ENCODE results near the gene LCN15.
"Not testable (repeated sequence)": the region's sequence is repeated elsewhere in the genome, so short reads cannot be mapped to it uniquely, and the experiment has no call there.

The LCN15 gene

GRCh38 chr9:136805207-136805740 is 41.0 kb upstream of the LCN15 start:
- H3F3A ChIP-seq (ENCODE audit: insufficient read depth) = no peaks in the 10 kb centered on the region

GRCh38 chr9:136804509-136805206 is 40.3 kb upstream of the LCN15 start:
- Histone ChIP-seq H3K36me3 (ENCODE audit: low read length) (peaks cover 3% of the 10 kb centered on the region), H3K9me3 (ENCODE audit: insufficient read depth, low read length) (no peaks in the 10 kb centered on the region), H2AFZ (ENCODE audit: low read depth, low read length, severe bottlenecking) (no peak overlapping the region), H3K4me2 (ENCODE audit: low read depth, low read length, poor library complexity, severe bottlenecking) (no peak overlapping the region), H3K9me2 (replicated peaks; ENCODE audit: insufficient read depth, low read length) (no peaks in the 10 kb centered on the region), H3K4me3 (ENCODE audit: insufficient read depth, low read length, poor library complexity, severe bottlenecking) (no peak overlapping the region), H3K79me2 (ENCODE audit: insufficient read depth, low read length) (peaks cover 23% of the 10 kb centered on the region), H3K27ac (ENCODE audit: low read depth, low read length) (no peak overlapping the region), H4K20me1 (ENCODE audit: low read depth, low read length) (peaks cover 1% of the 10 kb centered on the region; the same call in 1 of the 2 replicates), H3F3A (ENCODE audit: insufficient read depth) (no peaks in the 10 kb centered on the region), H3K27me3 (ENCODE audit: low read length) (no peaks in the 10 kb centered on the region), H3K9ac (ENCODE audit: low read length) (no peak overlapping the region)
- TF ChIP-seq CTCF (IDR thresholded peaks at IDR 0.05; ENCODE audit: insufficient read depth, low read length, poor library complexity, severe bottlenecking) (no peak), EZH2phosphoT487 (conservative IDR thresholded peaks at IDR 0.05; ENCODE audit: low read length) (no peak)

More at GRCh38 chr9:136805207-136805740, 41.0 kb upstream of the LCN15 start:
- no peak overlapping the region for H2AFZ ChIP-seq (ENCODE audit: low read depth, low read length, severe bottlenecking)
- no peaks in the 10 kb centered on the region for H3K9me3 ChIP-seq (ENCODE audit: insufficient read depth, low read length)
- H3K27ac ChIP-seq (ENCODE audit: low read depth, low read length) = no peak overlapping the region
- H3K9ac ChIP-seq (ENCODE audit: low read length) = no peak overlapping the region
- no peaks in the 10 kb centered on the region for H3K27me3 ChIP-seq (ENCODE audit: low read length)
- no peak overlapping the region for H3K4me2 ChIP-seq (ENCODE audit: low read depth, low read length, poor library complexity, severe bottlenecking)
- peaks cover 29% of the 10 kb centered on the region for H3K79me2 ChIP-seq (ENCODE audit: insufficient read depth, low read length)
- TF ChIP-seq EZH2phosphoT487 (conservative IDR thresholded peaks at IDR 0.05; ENCODE audit: low read length) (no peak), CTCF (IDR thresholded peaks at IDR 0.05; ENCODE audit: insufficient read depth, low read length, poor library complexity, severe bottlenecking) (no peak)
- no peak overlapping the region for H3K4me3 ChIP-seq (ENCODE audit: insufficient read depth, low read length, poor library complexity, severe bottlenecking)
- H3K9me2 ChIP-seq (replicated peaks; ENCODE audit: insufficient read depth, low read length) = no peaks in the 10 kb centered on the region
- H4K20me1 ChIP-seq (ENCODE audit: low read depth, low read length) = peaks cover 3% of the 10 kb centered on the region; the same call in 1 of the 2 replicates
- peaks cover 9% of the 10 kb centered on the region for H3K36me3 ChIP-seq (ENCODE audit: low read length)

- no peaks in the 10 kb centered on the region for H4K20me1 ChIP-seq (ENCODE audit: low read depth, low read length)
- H3K9me2 ChIP-seq (replicated peaks; ENCODE audit: insufficient read depth, low read length) = no peaks in the 10 kb centered on the region
- TF ChIP-seq EZH2phosphoT487 (conservative IDR thresholded peaks at IDR 0.05; ENCODE audit: low read length) (no peak), CTCF (IDR thresholded peaks at IDR 0.05; ENCODE audit: insufficient read depth, low read length, poor library complexity, severe bottlenecking) (no peak)
- H3K4me2 ChIP-seq (ENCODE audit: low read depth, low read length, poor library complexity, severe bottlenecking) = no peak overlapping the region
- H2AFZ ChIP-seq (ENCODE audit: low read depth, low read length, severe bottlenecking) = no peak overlapping the region
- H3K27ac ChIP-seq (ENCODE audit: low read depth, low read length) = no peak overlapping the region
- H3K9ac ChIP-seq (ENCODE audit: low read length) = no peak overlapping the region
- H3K36me3 ChIP-seq (ENCODE audit: low read length) = no peaks in the 10 kb centered on the region
- H3K79me2 ChIP-seq (ENCODE audit: insufficient read depth, low read length) = peaks cover 14% of the 10 kb centered on the region
- no peaks in the 10 kb centered on the region for H3F3A ChIP-seq (ENCODE audit: insufficient read depth)
- H3K27me3 ChIP-seq (ENCODE audit: low read length) = no peaks in the 10 kb centered on the region
- H3K4me3 ChIP-seq (ENCODE audit: insufficient read depth, low read length, poor library complexity, severe bottlenecking) = no peak overlapping the region
- no peaks in the 10 kb centered on the region for H3K9me3 ChIP-seq (ENCODE audit: insufficient read depth, low read length)
Observed at GRCh38 chr9:136803551-136804508, 39.5 kb upstream of the LCN15 start.

GRCh38 chr9:136803009-136803550 is 38.8 kb upstream of the LCN15 start:
- not testable (repeated sequence) for H2AFZ ChIP-seq (ENCODE audit: low read depth, low read length, severe bottlenecking); H3K36me3 ChIP-seq (ENCODE audit: low read length); H3K4me2 ChIP-seq (ENCODE audit: low read depth, low read length, poor library complexity, severe bottlenecking); H3K27me3 ChIP-seq (ENCODE audit: low read length); H3K79me2 ChIP-seq (ENCODE audit: insufficient read depth, low read length); H4K20me1 ChIP-seq (ENCODE audit: low read depth, low read length); H3K9me2 ChIP-seq (replicated peaks; ENCODE audit: insufficient read depth, low read length); H3K27ac ChIP-seq (ENCODE audit: low read depth, low read length); H3F3A ChIP-seq (ENCODE audit: insufficient read depth); H3K4me3 ChIP-seq (ENCODE audit: insufficient read depth, low read length, poor library complexity, severe bottlenecking); H3K9me3 ChIP-seq (ENCODE audit: insufficient read depth, low read length); H3K9ac ChIP-seq (ENCODE audit: low read length)
